HG03159 (cell line): ENCODE measurements around the gene STX3.
"Not testable (repeated sequence)": the region's sequence is repeated elsewhere in the genome, so short reads cannot be mapped to it uniquely, and the experiment has no call there.

Experiments used
- ATAC-seq: cut with Tn5 transposase; IDR thresholded peaks from one replicate; pipeline ENCODE4 v1.9.1; 2021; ENCODE audit warnings: mild to moderate bottlenecking, moderate library complexity; ENCODE audit not compliant: unreplicated experiment

Gene STX3

DNA sequence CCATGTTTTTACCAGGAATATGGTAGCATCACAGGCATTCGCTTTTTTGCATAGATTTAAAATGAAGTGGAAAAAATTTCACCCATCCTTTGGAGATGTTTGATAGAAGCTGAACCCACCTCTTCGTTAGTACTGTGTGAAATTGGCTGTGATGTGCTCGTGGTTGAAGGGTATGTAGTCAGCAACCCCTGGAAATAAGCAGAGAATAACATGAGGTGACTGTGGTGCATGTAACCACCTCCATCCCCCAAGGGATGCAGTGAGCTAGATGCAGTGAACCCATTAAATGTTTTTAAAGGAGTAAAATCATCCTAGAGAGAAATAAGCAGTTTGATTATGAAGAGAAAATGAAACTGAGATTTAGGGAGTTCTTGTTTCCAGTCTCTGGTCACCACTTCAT, 74.2 kb downstream of the STX3 start:
- no peak for ATAC-seq

DNA sequence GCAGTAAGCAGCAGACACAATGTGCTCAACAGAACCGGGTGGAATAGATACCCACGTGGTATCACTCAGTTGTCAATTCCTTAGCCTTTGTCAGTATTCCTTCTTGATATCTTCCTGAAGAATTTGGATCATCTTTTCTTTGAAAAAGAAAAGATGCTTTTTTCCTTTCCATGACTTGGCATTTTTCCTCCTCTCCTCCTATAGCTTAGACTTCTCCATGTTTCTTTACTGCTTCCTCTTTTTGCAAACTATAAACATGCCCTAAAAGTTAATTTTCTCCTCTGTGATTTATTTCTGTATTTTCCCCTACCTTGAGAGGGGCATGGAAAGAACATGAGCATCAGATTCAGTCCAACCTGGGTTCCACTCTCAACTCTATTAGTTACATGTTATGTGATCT, 78.4 kb downstream of the STX3 start:
- no peak for ATAC-seq

- no peak for ATAC-seq
These were observed 84.4 kb downstream of the STX3 start for GRCh38 chr11:59839615-59840014.

GRCh38 chr11:59841514-59841913, 86.3 kb downstream of the STX3 start:
- no peak for ATAC-seq

- ATAC-seq: no peak
These were observed 87.1 kb downstream of the STX3 start for GRCh38 chr11:59842316-59842715.

DNA sequence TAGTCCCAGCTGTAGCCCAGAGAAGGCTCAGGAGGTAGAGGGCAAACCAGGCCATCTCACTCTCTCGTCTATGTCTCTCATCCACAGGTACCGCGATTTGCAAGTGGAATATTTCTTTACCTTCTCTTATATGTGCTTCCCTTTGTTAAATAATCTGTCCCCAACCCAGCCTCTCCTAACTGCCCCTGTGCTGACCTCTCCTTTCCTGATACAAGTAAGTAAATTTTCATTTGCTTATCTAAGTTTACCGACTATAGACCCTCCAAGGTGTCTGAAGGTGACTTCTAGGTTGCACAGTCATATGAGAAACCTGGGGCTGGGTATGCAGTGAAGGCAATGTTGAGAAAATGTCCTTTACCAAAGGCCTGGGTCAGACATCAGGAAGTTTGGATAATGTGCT, 90.2 kb downstream of the STX3 start, which contains the start of gene CBLIF:
CBLIF (minus strand) TSS at position 101 of the 400 bp plus-strand sequence; CDS start at position 55, 46 bp downstream.
- ATAC-seq: no peak

DNA sequence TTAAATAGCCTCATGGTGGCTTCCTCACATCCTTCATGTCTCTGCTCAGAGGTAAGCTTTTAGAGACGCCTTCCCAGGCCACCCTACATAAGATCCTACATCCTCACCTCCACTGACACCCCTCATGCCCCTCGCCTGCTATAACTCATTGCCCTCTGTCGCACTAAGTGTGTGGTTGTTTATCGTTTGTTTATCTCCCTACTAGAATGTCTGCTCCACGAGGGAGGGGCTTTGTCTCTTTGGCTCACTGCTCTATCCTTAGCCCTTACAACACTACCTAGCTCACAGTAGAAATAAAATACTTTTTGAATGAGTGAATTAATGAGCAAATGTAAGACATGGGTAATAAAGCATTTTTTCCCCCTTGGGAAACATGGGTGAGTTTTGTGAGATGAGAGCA, 91.4 kb downstream of the STX3 start:
- ATAC-seq: no peak

DNA sequence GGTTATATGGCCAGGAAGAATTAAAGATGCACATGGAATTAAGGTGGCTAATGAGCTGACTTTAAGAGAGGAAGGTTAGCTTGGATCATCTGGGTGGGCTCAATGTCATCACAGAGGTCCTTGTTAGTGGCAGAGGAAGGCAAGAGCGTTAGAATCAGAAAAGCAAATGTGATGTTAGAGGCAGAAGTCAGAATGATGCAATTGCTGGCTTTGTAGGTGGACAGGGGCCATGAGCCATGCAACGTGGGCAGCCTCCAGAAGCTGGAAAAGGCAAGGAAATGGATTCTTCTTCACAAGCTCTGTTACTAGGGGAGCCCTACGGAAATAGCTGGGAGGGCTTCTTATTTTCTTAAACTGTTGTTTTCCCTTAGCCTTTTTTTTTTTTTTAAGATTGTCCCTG, 92.5 kb downstream of the STX3 start:
- no peak for ATAC-seq

- ATAC-seq: not testable (repeated sequence)
These were observed 93.3 kb downstream of the STX3 start for GRCh38 chr11:59848439-59848838.

- no peak for ATAC-seq
These were observed 94.0 kb downstream of the STX3 start for GRCh38 chr11:59849129-59849528.

GRCh38 chr11:59849551-59849950, 94.4 kb downstream of the STX3 start:
- not testable (repeated sequence) for ATAC-seq

DNA sequence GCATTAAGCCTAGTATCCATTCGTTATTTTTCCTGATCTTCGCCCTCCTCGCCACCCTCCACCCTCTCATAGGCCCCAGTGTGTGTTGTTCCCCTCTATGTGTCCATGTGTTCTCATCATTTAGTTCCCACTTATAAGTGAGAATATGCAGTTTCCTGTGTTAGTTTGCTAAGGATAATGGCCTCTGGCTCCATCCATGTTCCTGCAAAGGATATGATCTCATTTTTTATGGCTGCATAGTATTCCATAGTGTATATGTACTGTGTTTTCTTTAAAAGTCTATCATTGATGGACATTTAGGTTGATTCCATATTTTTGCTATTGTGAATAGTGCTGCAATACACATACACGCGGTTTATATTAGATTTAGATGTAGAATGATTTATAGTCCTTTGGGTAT, 96.2 kb downstream of the STX3 start:
- not testable (repeated sequence) for ATAC-seq

GRCh38 chr11:59854871-59855270, 99.7 kb downstream of the STX3 start:
- no peak for ATAC-seq
